Esophagus squamous epithelium (tissue), 4 donors: ENCODE measurements around the gene KLHL36.

Source experiments
- CTCF ChIP-seq, 6 experiments: fragments of 450-650 bp in 4 of 6; fragments of 200-600 bp in 2 of 6; sonication (generic) in 2 of 6; IDR thresholded peaks; one replicate each; pipeline ENCODE4 v1.5.1; 2016 to 2019; ENCODE audit warnings: antibody characterized with exemption in 6 of 6, mild to moderate bottlenecking in 4 of 6, moderate library complexity in 4 of 6
- POLR2A ChIP-seq, 4 donors: fragments of 450-650 bp; IDR thresholded peaks; one replicate each; pipeline ENCODE4 v1.6.1; 2017; ENCODE audit warnings: antibody characterized with exemption in 4 of 4, mild to moderate bottlenecking in 4 of 4, moderate library complexity in 3 of 4

GRCh38 chr16:84689111-84689510 lies 40.8 kb downstream of the KLHL36 start:
- TF ChIP-seq CTCF (IDR thresholded peaks at IDR 0.05): no peak
- no peak for TF ChIP-seq POLR2A (IDR thresholded peaks at IDR 0.05)
